GM12878 (cell line): ENCODE data around the gene CATSPERZ. TPM values are rescaled to one million over a fixed set of nuclear protein-coding genes. Genes with fewer than 3 reads are reported as not detected.
A peak's percentile ranks its signal among the peaks of the same experiment; 100 is the strongest.

Experiments used
- EP300 ChIP-seq, 2 experiments: fragments of 150-350 bp in 1 of 2; IDR thresholded peaks; 2 replicates each; pipeline ENCODE4 v1.6.1; 2011 to 2012; ENCODE audit warnings: low read depth in 2 of 2, low read length in 2 of 2, borderline replicate concordance in 1 of 2, improper control_type of control experiment in 1 of 2, inconsistent platforms in 1 of 2; ENCODE audit not compliant: control insufficient read depth in 1 of 2
- ESRRA ChIP-seq: IDR thresholded peaks from 2 replicates; pipeline ENCODE4 v1.6.1; 2012; ENCODE audit warnings: mild to moderate bottlenecking, low read length, improper control_type of control experiment
- HSF1 ChIP-seq: fragments of 150-350 bp; IDR thresholded peaks from 2 replicates; pipeline ENCODE4 v1.6.1; 2014; ENCODE audit warnings: mild to moderate bottlenecking, low read depth, low read length
- NFYB ChIP-seq: IDR thresholded peaks from 2 replicates; pipeline ENCODE4 v1.6.1; 2011; ENCODE audit warnings: low read depth, mild to moderate bottlenecking, low read length, improper control_type of control experiment, moderate library complexity; ENCODE audit not compliant: insufficient read depth
- NR2C2 ChIP-seq: IDR thresholded peaks from 2 replicates; pipeline ENCODE4 v1.6.1; 2011; ENCODE audit warnings: borderline replicate concordance, low read depth; ENCODE audit not compliant: control insufficient read depth, insufficient read length
- NRF1 ChIP-seq: conservative IDR thresholded peaks from 2 replicates; pipeline ENCODE4 v1.6.1; 2011; ENCODE audit warnings: mild to moderate bottlenecking, low read depth, low read length, improper control_type of control experiment
- RELA ChIP-seq: fragments of 450-650 bp; IDR thresholded peaks from 2 replicates; pipeline ENCODE4 v1.8.0; 2014; ENCODE audit warnings: borderline replicate concordance; ENCODE audit not compliant: partially characterized antibody
- SMARCA5 ChIP-seq: fragments of 450-650 bp; IDR thresholded peaks from 2 replicates; pipeline ENCODE4 v1.6.1; 2017; ENCODE audit warnings: mild to moderate bottlenecking
- SMC3 ChIP-seq: IDR thresholded peaks from 2 replicates; pipeline ENCODE4 v1.6.1; 2011; ENCODE audit warnings: low read length, improper control_type of control experiment, borderline replicate concordance
- USF1 ChIP-seq: IDR thresholded peaks from 2 replicates; pipeline ENCODE4 v1.6.1; 2011; ENCODE audit warnings: borderline replicate concordance, low read depth, mild to moderate bottlenecking, moderate library complexity, mixed read lengths, low read length; ENCODE audit not compliant: insufficient read depth; ENCODE audit errors: extremely low read length
- ZNF24 ChIP-seq: fragments of 450-650 bp; IDR thresholded peaks from 2 replicates; pipeline ENCODE4 v1.6.1; 2017; ENCODE audit warnings: antibody characterized with exemption, mild to moderate bottlenecking
- ZNF592 ChIP-seq: fragments of 450-650 bp; IDR thresholded peaks from 2 replicates; pipeline ENCODE4 v1.6.1; 2017; ENCODE audit warnings: mild to moderate bottlenecking, moderate library complexity
- ZNF687 ChIP-seq: fragments of 450-650 bp; IDR thresholded peaks from 2 replicates; pipeline ENCODE4 v1.6.1; 2017; ENCODE audit warnings: mild to moderate bottlenecking, moderate library complexity
- polyA plus RNA-seq, 11 experiments: library from polyadenylated mRNA; depleted of rRNA in 4 of 11; unstranded in 6 of 11; stranded (reverse) in 5 of 11; fragments of >200 nt; fragmentation: Nextera tagmentation in 4 of 11; fragmentation: Illumina TruSeq in 1 of 11; extraction: Ambion mirVana in 4 of 11; extraction: Trizol in 1 of 11; gene quantifications; 1 replicate in 1 of 11; 2 replicates in 10 of 11; pipeline versions ENCODE4 v1.2.1 to v1.2.3, GENCODE V29; 2011 to 2016; ENCODE audit warnings: inconsistent platforms in 2 of 11, missing spikeins in 2 of 11, low read depth in 1 of 11
- total RNA-seq, 4 experiments: library from RNA; depleted of rRNA in 3 of 4; stranded (reverse); fragments of >200 nt in 3 of 4; fragmentation: Illumina TruSeq in 1 of 4; extraction: Trizol in 1 of 4; gene quantifications; 2 replicates each; pipeline versions ENCODE4 v1.2.1 to v1.2.3, GENCODE V29; 2013 to 2021

Gene CATSPERZ
- total and polyA plus RNA-seq, 10 of the 15 experiments (the other 5 are each of a cell fraction or from before 2014, with no cell fraction given) = 0.12 to 0.31 TPM; not detected in 8

GRCh38 chr11:64284962-64285884 lies 14.9 kb upstream of the CATSPERZ start, which contains the start of gene GPR137 (continued):
- no peak for TF ChIP-seq HSF1
- no peak for TF ChIP-seq EP300 (IDR thresholded peaks at IDR 0.05; ENCODE audit: borderline replicate concordance in 1 of 2, control insufficient read depth in 1 of 2, low read depth in 2 of 2, low read length in 2 of 2)
- TF ChIP-seq ZNF687 = peak; percentile 41; the same call in 1 of the 2 replicates
- TF ChIP-seq NFYB = no peak
- peak; percentile 88 for TF ChIP-seq SMARCA5
- TF ChIP-seq ZNF24 = peak; percentile 90
- TF ChIP-seq USF1 = no peak
- no peak for TF ChIP-seq ESRRA
- peak; percentile 80 for TF ChIP-seq NRF1
- no peak for TF ChIP-seq ZNF592
- no peak for TF ChIP-seq NR2C2
- TF ChIP-seq SMC3 = no peak
- peak; percentile 74 for TF ChIP-seq RELA
